AG04450 (cell line): ENCODE data around the gene ZNF57. TPM values are rescaled to one million over a fixed set of nuclear protein-coding genes. Genes with fewer than 3 reads are reported as not detected.
"Not testable (repeated sequence)": the region's sequence is repeated elsewhere in the genome, so short reads cannot be mapped to it uniquely, and the experiment has no call there.

ENCODE experiments used
- CTCF ChIA-PET: fragments of 300-600, 350-600 bp; formaldehyde crosslinking; extraction: SDS; loops from one replicate; lab custom pipeline; 2022; ENCODE audit warnings: antibody characterized with exemption, inconsistent platforms; lab: Charles Lee
- POLR2A ChIA-PET: fragments of 350-600 bp; formaldehyde crosslinking; extraction: SDS; loops from one replicate; lab custom pipeline; 2021; ENCODE audit warnings: antibody characterized with exemption, inconsistent platforms; lab: Yijun Ruan, JAX
- DNase-seq: peaks from one replicate; pipeline ENCODE4 v3.0.0-alpha.2; 2011; ENCODE audit warnings: low read depth, low spot score
- H3K27ac ChIP-seq: one replicate; pipeline ENCODE4 v1.5.1; 2012; ENCODE audit warnings: low read depth, low read length, control low read depth
- H3K27me3 ChIP-seq: one replicate; pipeline ENCODE4 v1.6.0; 2012; ENCODE audit warnings: low read length; ENCODE audit not compliant: control insufficient read depth, insufficient read depth
- H3K4me3 ChIP-seq: 2 replicates; pipeline ENCODE4 v1.5.1; 2011; ENCODE audit warnings: mild to moderate bottlenecking, low read depth, low read length, control low read depth
- H3K9me3 ChIP-seq: 2 replicates; pipeline ENCODE4 v1.5.1; 2012; ENCODE audit warnings: low read length; ENCODE audit not compliant: control insufficient read depth, insufficient read depth
- CTCF ChIP-seq: IDR thresholded peaks from 2 replicates; pipeline ENCODE4 v1.5.1; 2011; ENCODE audit warnings: low read depth, low read length, control low read depth, inconsistent platforms
- polyA plus RNA-seq: library from polyadenylated mRNA; depleted of rRNA; stranded (reverse); fragments of >200 nt; gene quantifications from 2 replicates; pipeline ENCODE4 v1.2.3, GENCODE V29; 2011

The ZNF57 gene
- polyA plus RNA-seq, 1 experiment, result 2.4 TPM

DNA sequence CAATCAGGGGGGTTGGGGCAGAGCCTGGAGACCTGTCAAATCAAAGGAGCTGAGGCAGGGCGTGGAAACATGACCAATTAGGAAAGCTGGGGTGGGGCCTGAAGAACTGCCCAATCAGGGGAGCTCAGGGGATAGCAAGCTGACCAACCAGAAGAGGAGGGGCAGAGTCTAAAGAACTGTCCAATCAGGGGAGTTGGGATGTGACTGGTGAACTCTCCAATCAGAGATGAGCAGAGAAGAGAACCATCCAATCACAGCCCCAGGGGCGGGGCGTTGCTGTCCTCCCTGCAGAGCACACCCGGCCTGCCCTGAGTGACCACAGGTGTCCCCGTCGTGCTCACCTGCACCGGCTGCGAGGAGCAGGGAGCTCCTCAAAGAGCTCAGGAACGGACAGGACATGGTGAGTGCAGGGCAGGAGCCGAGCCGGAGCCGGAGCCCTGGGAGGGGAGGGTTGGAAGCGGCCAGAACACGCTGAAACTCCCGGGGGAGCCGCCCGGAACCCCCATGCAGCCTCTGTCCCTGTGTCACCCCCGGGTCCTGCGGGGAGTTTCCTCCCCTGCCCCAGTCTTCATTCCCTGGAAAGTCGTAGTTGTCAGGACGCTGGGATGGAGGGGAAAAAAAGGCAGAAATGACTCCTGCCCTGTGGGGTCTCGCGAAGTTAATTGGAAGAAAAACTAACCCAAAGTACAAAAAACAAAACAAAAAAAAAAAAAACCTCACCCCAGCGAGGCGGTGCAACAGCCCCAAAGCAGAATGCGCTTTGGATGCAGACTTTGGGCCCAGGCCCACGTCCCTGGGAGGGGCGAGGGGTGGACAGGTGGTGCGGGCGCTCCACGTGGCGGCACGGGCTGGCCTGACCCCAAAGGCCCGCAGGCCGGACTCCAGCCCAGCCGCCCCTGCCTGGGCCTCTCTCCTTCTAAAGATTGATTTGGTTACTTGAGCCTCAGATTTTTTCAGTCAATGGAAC, 33.4 kb upstream of the ZNF57 start, which contains the start of gene ZNF556:
ZNF556 (plus strand) TSS at position 311 of the 967 bp plus-strand sequence; CDS start at position 398, 87 bp downstream.
- TF ChIP-seq CTCF, result no peak
- POLR2A ChIA-PET, result no interaction called here
- Histone ChIP-seq H3K9me3 (peaks cover 26% of the 10 kb centered on the region), H3K4me3 (no peak within 1 kb of the TSS), H3K27me3 (peaks cover 3% of the 10 kb centered on the region), H3K27ac (no peak within 1 kb of the TSS)
- CTCF ChIA-PET, result no interaction called here
- no peak for DNase-seq

- POLR2A ChIA-PET, result no interaction called here
- Histone ChIP-seq H3K9me3 (peaks cover 21% of the 10 kb centered on the region), H3K27me3 (no peaks in the 10 kb centered on the region), H3K4me3 (no peak overlapping the region), H3K27ac (no peak overlapping the region)
- TF ChIP-seq CTCF, result no peak
- CTCF ChIA-PET, result no interaction called here
- no peak for DNase-seq
These were observed 31.1 kb upstream of the ZNF57 start for GRCh38 chr19:2869618-2870017.

DNA sequence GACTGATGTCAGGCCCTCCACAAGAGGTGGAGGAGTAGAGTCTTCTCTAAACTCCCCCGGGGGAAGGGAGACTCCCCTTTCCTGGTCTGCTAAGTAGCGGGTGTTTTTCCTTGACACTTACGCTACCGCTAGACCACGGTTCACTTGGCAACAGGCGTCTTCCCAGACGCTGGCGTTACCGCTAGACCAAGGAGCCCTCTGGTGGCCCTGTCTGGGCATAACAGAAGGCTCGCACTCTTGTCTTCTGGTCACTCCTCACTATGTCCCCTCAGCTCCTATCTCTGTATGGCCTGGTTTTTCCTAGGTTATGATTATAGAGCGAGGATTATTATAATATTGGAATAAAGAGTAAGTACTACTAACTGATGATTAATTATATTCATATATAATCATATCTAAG, 28.6 kb upstream of the ZNF57 start:
- not testable (repeated sequence) for H3K4me3 ChIP-seq, DNase-seq, H3K27me3 ChIP-seq, H3K27ac ChIP-seq
- ChIA-PET POLR2A (interaction anchor here (0.7 kb wide), 1 partner anchor 100 kb away, joined by 9 read pairs; no protein-coding TSS in a partner anchor), CTCF (interaction anchor here (1.0 kb wide), 1 partner anchor 21 kb away, joined by 3 read pairs; no protein-coding TSS in a partner anchor)
- peaks cover 36% of the 10 kb centered on the region for H3K9me3 ChIP-seq

GRCh38 chr19:2877398-2878331, 23.1 kb upstream of the ZNF57 start:
- no peak overlapping the region for H3K4me3 ChIP-seq
- H3K27me3 ChIP-seq, result no peaks in the 10 kb centered on the region
- CTCF ChIA-PET, result interaction anchor here (1.5 kb wide), 1 partner anchor 10 kb away, joined by 5 read pairs; no protein-coding TSS in a partner anchor
- POLR2A ChIA-PET, result no interaction called here
- no peak for DNase-seq
- H3K27ac ChIP-seq, result no peak overlapping the region
- TF ChIP-seq CTCF, result no peak
- peaks cover 46% of the 10 kb centered on the region for H3K9me3 ChIP-seq

- no peak overlapping the region for H3K27ac ChIP-seq
- no peaks in the 10 kb centered on the region for H3K27me3 ChIP-seq
- ChIA-PET CTCF (no interaction called here), POLR2A (no interaction called here)
- H3K9me3 ChIP-seq, result peaks cover 22% of the 10 kb centered on the region
- DNase-seq, result no peak
- TF ChIP-seq CTCF, result no peak
- H3K4me3 ChIP-seq, result no peak overlapping the region
These were observed 16.9 kb upstream of the ZNF57 start for GRCh38 chr19:2883686-2884439.
